Measurements from ENCODE around the gene PPP1R1A.

DNA sequence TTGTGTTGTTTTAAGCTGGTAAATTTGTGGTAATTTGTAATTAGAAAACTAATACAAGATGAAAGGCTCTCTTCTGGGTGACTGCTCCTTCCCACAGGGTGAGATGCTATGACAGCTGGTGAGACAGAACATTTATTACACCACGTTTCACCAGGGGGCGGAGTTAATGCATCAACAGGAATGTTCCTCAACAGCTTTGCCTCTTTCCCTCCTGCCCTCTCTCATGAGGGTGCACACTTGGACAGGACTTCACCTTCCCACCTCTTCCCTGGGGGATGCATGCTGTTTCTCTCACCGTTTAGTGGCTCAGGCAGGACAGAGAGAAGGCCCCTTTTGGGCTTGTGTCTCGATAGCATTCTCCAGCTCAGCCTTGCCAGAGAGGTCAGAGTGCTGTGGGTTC is 13.4 kb upstream of the PPP1R1A start:
- TF ChIP-seq EZH2phosphoT487 (IDR thresholded peaks at IDR 0.05; ENCODE audit: low read depth, severe bottlenecking, unreplicated experiment), result no peak
- TF ChIP-seq, protein P1, sequence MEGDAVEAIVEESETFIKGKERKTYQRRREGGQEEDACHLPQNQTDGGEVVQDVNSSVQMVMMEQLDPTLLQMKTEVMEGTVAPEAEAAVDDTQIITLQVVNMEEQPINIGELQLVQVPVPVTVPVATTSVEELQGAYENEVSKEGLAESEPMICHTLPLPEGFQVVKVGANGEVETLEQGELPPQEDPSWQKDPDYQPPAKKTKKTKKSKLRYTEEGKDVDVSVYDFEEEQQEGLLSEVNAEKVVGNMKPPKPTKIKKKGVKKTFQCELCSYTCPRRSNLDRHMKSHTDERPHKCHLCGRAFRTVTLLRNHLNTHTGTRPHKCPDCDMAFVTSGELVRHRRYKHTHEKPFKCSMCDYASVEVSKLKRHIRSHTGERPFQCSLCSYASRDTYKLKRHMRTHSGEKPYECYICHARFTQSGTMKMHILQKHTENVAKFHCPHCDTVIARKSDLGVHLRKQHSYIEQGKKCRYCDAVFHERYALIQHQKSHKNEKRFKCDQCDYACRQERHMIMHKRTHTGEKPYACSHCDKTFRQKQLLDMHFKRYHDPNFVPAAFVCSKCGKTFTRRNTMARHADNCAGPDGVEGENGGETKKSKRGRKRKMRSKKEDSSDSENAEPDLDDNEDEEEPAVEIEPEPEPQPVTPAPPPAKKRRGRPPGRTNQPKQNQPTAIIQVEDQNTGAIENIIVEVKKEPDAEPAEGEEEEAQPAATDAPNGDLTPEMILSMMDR (IDR thresholded peaks at IDR 0.05; ENCODE audit: poor library complexity), result no peak
- no peak for TF ChIP-seq EZH2 (IDR thresholded peaks at IDR 0.05; ENCODE audit: borderline replicate concordance)

Data from hepatocyte (in vitro differentiated cells).